Activated T-helper 17 cell treated with anti-CD3 and anti-CD28 coated beads, Interleukin-2, amount 50 U/mL, for 72 hours (primary cell): ENCODE measurements around the gene PRKCA. TPM values are rescaled to one million over a fixed set of nuclear protein-coding genes. Genes with fewer than 3 reads are reported as not detected.
A peak's percentile ranks its signal among the peaks of the same experiment; 100 is the strongest.

Experiments
- ATAC-seq: fragments of 150-1000 bp; cut with Tn5 transposase; replicated peaks from 2 replicates; pipeline ENCODE4 v1.10.0; 2021; ENCODE audit warnings: mild to moderate bottlenecking, moderate library complexity
- H3K27ac Mint-ChIP-seq: one replicate; pipeline ENCODE4 v1.8.0; 2022; ENCODE audit warnings: mixed read lengths
- H3K27me3 Mint-ChIP-seq: one replicate; pipeline ENCODE4 v1.8.0; 2022; ENCODE audit warnings: mixed read lengths
- H3K36me3 Mint-ChIP-seq: one replicate; pipeline ENCODE4 v1.8.0; 2022; ENCODE audit warnings: low read depth, mild to moderate bottlenecking, mixed read lengths
- H3K4me1 Mint-ChIP-seq: one replicate; pipeline ENCODE4 v1.8.0; 2022; ENCODE audit warnings: mixed read lengths
- H3K4me3 Mint-ChIP-seq: one replicate; pipeline ENCODE4 v1.8.0; 2022; ENCODE audit warnings: mild to moderate bottlenecking, mixed read lengths
- H3K9me3 Mint-ChIP-seq: one replicate; pipeline ENCODE4 v1.8.0; 2022; ENCODE audit warnings: mixed read lengths
- total RNA-seq, 2 donors: library from RNA; stranded (reverse); gene quantifications; one replicate each; pipeline ENCODE4 v1.2.3, GENCODE V29; 2022

Gene PRKCA
- total RNA-seq, 2 donors from 2014 or later = 58.2 to 86.0 TPM

DNA sequence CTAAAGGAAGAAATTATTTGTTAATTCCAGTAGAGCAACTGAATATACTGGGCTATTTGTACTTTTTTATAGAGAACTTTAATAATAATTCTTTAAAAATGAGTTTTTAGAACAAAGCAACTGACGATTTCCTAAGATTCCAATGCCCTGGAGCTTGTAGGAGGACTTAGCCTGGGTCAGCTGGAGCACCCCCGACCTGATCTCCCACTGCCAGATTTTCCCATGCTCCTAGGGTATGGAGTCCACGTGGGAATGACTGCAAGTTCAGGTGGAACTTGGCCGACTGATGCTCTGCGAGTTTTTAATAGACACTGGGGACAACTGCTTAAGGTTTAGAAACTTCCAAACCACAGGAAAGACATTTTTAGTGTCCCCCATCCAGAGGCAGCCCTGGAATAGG is 507.0 kb downstream of the PRKCA start:
- Mint-ChIP-seq H3K27me3 (no peaks in the 10 kb centered on the region), H3K9me3 (no peaks in the 10 kb centered on the region), H3K4me3 (no peak overlapping the region), H3K27ac (no peak overlapping the region), H3K36me3 (peaks cover 17% of the 10 kb centered on the region), H3K4me1 (no peaks in the 10 kb centered on the region)
- no peak for ATAC-seq

DNA sequence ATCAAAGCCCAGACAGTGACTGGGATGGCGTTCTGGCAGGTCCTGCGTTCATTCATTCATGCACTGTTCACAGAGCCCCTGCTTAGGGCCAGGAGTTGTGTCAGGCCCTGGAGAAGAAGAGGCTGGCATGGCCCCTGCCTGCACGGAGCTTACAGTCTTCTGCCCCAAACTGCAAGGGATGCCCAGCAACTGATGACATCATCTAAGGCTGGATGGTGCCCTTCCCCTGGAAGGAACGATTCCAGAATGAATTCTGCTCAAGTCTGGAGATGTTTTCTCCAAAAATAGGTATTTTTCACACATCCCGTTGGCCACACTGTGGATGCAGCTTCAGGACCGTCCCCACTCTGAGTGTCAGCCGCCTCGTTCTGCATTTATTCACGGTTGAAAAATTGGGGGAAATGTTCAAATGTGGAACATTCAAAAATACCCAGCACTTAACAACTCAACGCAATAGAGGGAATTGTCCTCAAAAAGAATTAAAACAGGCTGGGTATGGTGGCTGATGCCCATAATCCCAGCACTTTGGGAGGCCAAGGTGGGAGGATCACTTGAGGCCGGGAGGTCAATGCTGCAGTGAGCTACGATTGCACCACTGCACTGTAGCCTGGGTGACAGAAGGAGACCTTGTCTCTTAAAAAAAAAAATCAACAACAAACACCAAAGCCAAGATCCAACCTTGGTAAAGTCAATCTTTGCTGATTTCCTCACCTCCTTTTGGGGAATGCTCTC is 508.7 kb downstream of the PRKCA start:
- H3K27ac Mint-ChIP-seq = no peak overlapping the region

GRCh38 chr17:66811683-66812054 is 509.3 kb downstream of the PRKCA start:
- no peaks in the 10 kb centered on the region for H3K27me3 Mint-ChIP-seq
- no peak for ATAC-seq
- no peaks in the 10 kb centered on the region for H3K36me3 Mint-ChIP-seq
- no peaks in the 10 kb centered on the region for H3K9me3 Mint-ChIP-seq
- no peaks in the 10 kb centered on the region for H3K4me1 Mint-ChIP-seq
- H3K4me3 Mint-ChIP-seq = no peak overlapping the region
- no peak overlapping the region for H3K27ac Mint-ChIP-seq

More for the DNA sequence above, 508.7 kb downstream of the PRKCA start:
- Mint-ChIP-seq H3K9me3 (no peaks in the 10 kb centered on the region), H3K27me3 (no peaks in the 10 kb centered on the region), H3K4me3 (no peak overlapping the region), H3K4me1 (no peaks in the 10 kb centered on the region), H3K36me3 (no peaks in the 10 kb centered on the region)
- no peak for ATAC-seq

GRCh38 chr17:66812571-66812970 is 510.2 kb downstream of the PRKCA start:
- no peak for ATAC-seq
- Mint-ChIP-seq H3K36me3 (no peaks in the 10 kb centered on the region), H3K9me3 (peaks cover 1% of the 10 kb centered on the region), H3K27ac (no peak overlapping the region), H3K4me1 (no peaks in the 10 kb centered on the region), H3K27me3 (no peaks in the 10 kb centered on the region), H3K4me3 (no peak overlapping the region)

DNA sequence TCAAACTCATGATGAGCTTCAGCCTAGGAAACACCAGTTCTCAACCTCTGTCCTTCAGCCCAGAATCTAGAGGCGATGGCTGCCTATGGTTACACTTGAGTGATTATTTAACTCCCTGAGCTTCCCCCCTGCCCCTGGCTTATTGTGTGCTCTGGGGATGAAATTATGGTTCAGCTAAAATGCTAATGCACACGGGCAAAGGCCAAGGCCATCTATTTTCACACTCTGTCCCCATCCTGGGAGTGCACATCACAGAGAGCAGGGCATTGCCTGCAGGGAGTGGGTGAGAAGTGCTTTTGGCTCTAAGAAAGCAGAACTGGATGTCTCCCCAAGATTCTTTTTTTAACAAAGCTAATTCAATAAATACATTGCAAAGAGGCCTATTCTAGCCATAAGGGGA is 510.9 kb downstream of the PRKCA start:
- Mint-ChIP-seq H3K36me3 (no peaks in the 10 kb centered on the region), H3K27ac (no peak overlapping the region), H3K27me3 (no peaks in the 10 kb centered on the region), H3K9me3 (peaks cover 6% of the 10 kb centered on the region), H3K4me1 (no peaks in the 10 kb centered on the region), H3K4me3 (no peak overlapping the region)
- no peak for ATAC-seq

- no peak for ATAC-seq
- H3K4me1 Mint-ChIP-seq = no peaks in the 10 kb centered on the region
- no peaks in the 10 kb centered on the region for H3K36me3 Mint-ChIP-seq
- no peak overlapping the region for H3K4me3 Mint-ChIP-seq
- peaks cover 9% of the 10 kb centered on the region for H3K9me3 Mint-ChIP-seq
- H3K27ac Mint-ChIP-seq = no peak overlapping the region
- H3K27me3 Mint-ChIP-seq = no peaks in the 10 kb centered on the region
Observed at GRCh38 chr17:66814026-66814425, 511.6 kb downstream of the PRKCA start.

- H3K4me3 Mint-ChIP-seq = no peak overlapping the region
- no peak overlapping the region for H3K27ac Mint-ChIP-seq
- no peaks in the 10 kb centered on the region for H3K4me1 Mint-ChIP-seq
- ATAC-seq = no peak
- H3K27me3 Mint-ChIP-seq = no peaks in the 10 kb centered on the region
- peaks cover 9% of the 10 kb centered on the region for H3K9me3 Mint-ChIP-seq
- H3K36me3 Mint-ChIP-seq = no peaks in the 10 kb centered on the region
Observed at GRCh38 chr17:66814570-66814969, 512.2 kb downstream of the PRKCA start.

DNA sequence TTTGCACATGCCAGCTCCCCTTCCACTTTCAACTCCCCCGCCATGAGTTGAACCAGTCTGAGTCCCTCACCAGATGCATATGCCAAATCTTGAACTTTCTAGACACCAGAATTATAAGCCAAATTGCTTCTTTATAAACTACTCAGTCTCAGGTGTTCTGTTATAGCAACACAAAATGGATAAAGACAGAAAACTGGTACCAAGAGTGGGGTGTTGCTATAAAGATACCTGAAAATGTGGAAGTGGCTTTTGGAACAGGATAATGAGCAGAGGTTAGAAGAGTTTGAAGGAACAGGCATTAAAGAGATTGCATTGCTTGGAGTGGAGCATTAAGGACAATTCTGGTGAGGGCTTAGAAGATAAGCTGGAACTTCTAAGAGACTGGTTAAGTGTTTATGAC is 515.3 kb downstream of the PRKCA start:
- Mint-ChIP-seq H3K27me3 (no peaks in the 10 kb centered on the region), H3K4me3 (no peak overlapping the region), H3K4me1 (no peaks in the 10 kb centered on the region), H3K9me3 (peaks cover 9% of the 10 kb centered on the region), H3K36me3 (no peaks in the 10 kb centered on the region), H3K27ac (no peak overlapping the region)
- no peak for ATAC-seq

GRCh38 chr17:66819466-66819865 is 517.1 kb downstream of the PRKCA start:
- peaks cover 9% of the 10 kb centered on the region for H3K9me3 Mint-ChIP-seq
- peaks cover 3% of the 10 kb centered on the region for H3K27me3 Mint-ChIP-seq
- no peak overlapping the region for H3K27ac Mint-ChIP-seq
- H3K4me1 Mint-ChIP-seq = no peaks in the 10 kb centered on the region
- no peak for ATAC-seq
- no peak overlapping the region for H3K4me3 Mint-ChIP-seq
- no peaks in the 10 kb centered on the region for H3K36me3 Mint-ChIP-seq

DNA sequence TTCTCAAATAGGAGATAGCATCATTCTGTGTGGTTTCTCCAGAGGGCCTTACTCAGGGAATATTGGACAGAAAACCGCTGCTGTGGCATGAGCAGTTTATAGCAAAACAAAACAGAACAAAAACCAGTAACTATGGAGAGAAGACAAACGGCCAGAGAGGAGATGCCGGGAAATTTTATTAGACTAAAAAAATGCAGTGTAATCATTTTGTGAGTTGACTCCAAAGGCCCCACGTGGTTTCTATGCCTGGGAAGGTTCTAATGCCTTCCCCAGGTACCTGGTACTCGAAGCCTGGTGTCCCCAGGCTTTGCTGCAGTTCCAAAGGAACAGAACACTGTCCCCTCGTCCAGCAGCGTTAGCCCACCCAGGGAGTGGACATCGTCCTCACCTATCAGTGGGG is 519.6 kb downstream of the PRKCA start:
- no peaks in the 10 kb centered on the region for H3K36me3 Mint-ChIP-seq
- peaks cover 9% of the 10 kb centered on the region for H3K9me3 Mint-ChIP-seq
- H3K4me1 Mint-ChIP-seq = no peaks in the 10 kb centered on the region
- no peak overlapping the region for H3K4me3 Mint-ChIP-seq
- H3K27ac Mint-ChIP-seq = no peak overlapping the region
- ATAC-seq = no peak
- H3K27me3 Mint-ChIP-seq = peaks cover 7% of the 10 kb centered on the region

- ATAC-seq = no peak
- no peaks in the 10 kb centered on the region for H3K4me1 Mint-ChIP-seq
- no peaks in the 10 kb centered on the region for H3K36me3 Mint-ChIP-seq
- H3K27ac Mint-ChIP-seq = no peak overlapping the region
- H3K27me3 Mint-ChIP-seq = peaks cover 31% of the 10 kb centered on the region
- H3K4me3 Mint-ChIP-seq = no peak overlapping the region
- H3K9me3 Mint-ChIP-seq = no peaks in the 10 kb centered on the region
Observed at GRCh38 chr17:66826856-66827255, 524.4 kb downstream of the PRKCA start.

DNA sequence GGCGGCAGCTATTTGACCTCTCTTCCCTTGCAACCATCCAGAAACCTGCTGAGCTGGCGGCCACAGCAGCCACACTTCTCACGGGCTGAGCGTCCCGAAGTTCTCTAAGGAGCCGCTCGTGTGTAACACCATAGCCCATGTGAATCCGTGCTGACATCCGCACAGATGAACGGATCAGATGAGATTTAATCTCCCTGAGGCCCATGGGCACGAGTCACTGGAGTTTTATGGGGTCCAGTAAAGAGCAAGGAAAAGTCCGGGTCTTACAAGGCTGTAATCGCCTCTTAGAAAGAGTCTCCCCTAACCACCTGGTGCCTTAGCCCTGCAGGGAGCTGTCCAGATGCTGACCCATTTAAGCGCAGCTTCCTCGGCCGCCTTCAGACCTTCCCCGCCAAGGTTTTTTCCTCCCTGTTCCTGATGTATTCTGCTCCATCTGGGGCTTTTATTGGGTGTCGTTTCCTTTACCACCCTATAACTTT is 527.0 kb downstream of the PRKCA start:
- ATAC-seq = peak; percentile 29
- no peaks in the 10 kb centered on the region for H3K9me3 Mint-ChIP-seq
- peaks cover 48% of the 10 kb centered on the region for H3K27me3 Mint-ChIP-seq
- no peaks in the 10 kb centered on the region for H3K36me3 Mint-ChIP-seq
- H3K4me1 Mint-ChIP-seq = no peaks in the 10 kb centered on the region
- H3K27ac Mint-ChIP-seq = no peak overlapping the region
- no peak overlapping the region for H3K4me3 Mint-ChIP-seq

DNA sequence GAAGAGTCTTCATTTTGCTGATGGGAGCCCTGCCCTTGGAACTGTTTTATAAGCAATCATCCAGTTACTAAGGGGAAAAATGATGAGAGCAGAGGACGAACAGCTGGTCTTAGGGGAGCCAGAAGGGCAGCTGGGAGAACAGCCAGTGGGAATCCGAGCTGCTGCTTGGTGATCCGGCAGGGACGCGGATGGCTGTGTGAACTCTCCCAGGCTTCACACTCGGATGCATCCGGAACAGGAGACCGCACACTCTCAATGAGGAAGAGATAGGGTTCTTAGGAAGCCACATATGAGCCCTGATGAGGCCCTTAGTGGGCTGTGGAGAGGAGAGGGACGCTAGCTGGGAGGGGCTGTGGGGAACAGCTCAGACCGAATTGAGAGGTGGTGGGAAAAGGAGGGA is 527.5 kb downstream of the PRKCA start:
- peaks cover 46% of the 10 kb centered on the region for H3K27me3 Mint-ChIP-seq
- no peaks in the 10 kb centered on the region for H3K4me1 Mint-ChIP-seq
- no peak overlapping the region for H3K4me3 Mint-ChIP-seq
- ATAC-seq = no peak
- H3K27ac Mint-ChIP-seq = no peak overlapping the region
- no peaks in the 10 kb centered on the region for H3K9me3 Mint-ChIP-seq
- H3K36me3 Mint-ChIP-seq = no peaks in the 10 kb centered on the region

DNA sequence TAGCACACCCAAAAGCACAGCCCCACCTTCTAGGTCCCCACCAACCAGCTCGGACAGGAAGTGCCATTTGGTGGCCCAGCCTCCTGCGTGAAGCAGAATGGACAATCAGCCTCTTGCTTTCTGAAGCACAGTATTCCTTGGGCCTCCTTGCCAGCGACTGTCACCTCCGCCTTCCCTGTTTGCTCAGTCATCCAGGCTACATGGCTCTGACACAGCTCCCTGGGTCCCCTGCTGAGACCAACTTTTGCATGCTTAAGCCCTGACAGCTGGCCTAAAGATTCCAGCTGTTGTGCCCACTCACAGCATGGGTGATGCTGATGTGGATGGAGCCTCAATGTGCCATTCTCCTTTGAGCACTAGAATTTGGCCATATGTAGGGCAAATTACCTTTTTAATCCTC is 528.0 kb downstream of the PRKCA start:
- no peaks in the 10 kb centered on the region for H3K9me3 Mint-ChIP-seq
- peaks cover 45% of the 10 kb centered on the region for H3K27me3 Mint-ChIP-seq
- H3K4me3 Mint-ChIP-seq = no peak overlapping the region
- no peak for ATAC-seq
- H3K36me3 Mint-ChIP-seq = no peaks in the 10 kb centered on the region
- H3K4me1 Mint-ChIP-seq = no peaks in the 10 kb centered on the region
- H3K27ac Mint-ChIP-seq = no peak overlapping the region

- peaks cover 54% of the 10 kb centered on the region for H3K27me3 Mint-ChIP-seq
- ATAC-seq = no peak
- H3K36me3 Mint-ChIP-seq = no peaks in the 10 kb centered on the region
- H3K4me1 Mint-ChIP-seq = no peaks in the 10 kb centered on the region
- no peak overlapping the region for H3K27ac Mint-ChIP-seq
- H3K9me3 Mint-ChIP-seq = no peaks in the 10 kb centered on the region
- no peak overlapping the region for H3K4me3 Mint-ChIP-seq
Observed at GRCh38 chr17:66831383-66832210, 529.2 kb downstream of the PRKCA start.
